HS-27A (cell line): ENCODE data around the gene PRKCA.
"Not testable (repeated sequence)": the region's sequence is repeated elsewhere in the genome, so short reads cannot be mapped to it uniquely, and the experiment has no call there.

ENCODE experiments used
- DNase-seq: peaks from one replicate; pipeline ENCODE4 v3.0.0-alpha.2; 2012; ENCODE audit warnings: low read depth, missing footprints

Gene PRKCA

DNA sequence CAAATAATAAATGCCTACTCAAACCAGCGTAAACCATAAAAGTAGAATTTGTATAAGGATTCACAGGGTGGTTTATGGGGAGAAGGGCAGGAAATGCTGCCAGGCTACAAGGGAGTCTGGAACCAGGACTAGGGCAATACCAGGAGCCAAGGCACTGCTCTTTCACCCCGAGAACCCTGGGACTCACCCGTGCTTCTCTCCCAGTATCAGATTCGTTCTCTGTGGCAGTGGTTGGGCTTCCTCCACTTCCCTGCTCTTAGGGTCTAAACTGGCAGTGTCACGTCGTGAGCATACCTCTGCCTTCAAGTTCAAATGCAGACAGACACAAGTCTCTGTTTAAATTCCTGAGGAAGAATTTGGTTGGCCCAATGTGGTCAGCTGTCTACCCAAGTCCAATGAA lies 49.3 kb downstream of the PRKCA start:
- DNase-seq, result no peak

GRCh38 chr17:66353937-66354401 lies 51.6 kb downstream of the PRKCA start:
- DNase-seq, result no peak

DNA sequence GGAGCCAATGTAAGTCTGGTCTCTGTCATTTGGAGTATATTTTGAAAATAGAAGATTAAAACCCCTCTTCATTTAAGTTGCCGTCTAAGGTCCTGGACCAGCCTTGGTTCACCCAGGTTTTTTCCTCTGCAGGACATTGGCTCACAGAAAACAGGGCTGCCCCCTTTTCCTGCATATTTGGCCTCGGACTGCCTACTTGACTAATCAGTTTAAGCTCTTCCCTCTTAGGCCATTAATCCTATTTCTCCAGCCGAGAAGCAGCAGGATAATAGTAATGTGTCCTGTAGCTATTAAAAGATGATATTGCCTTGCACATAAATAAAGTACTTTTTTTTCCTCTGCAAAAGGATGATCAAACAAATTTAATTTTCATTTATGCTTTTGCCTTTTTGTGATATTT lies 52.1 kb downstream of the PRKCA start:
- DNase-seq, result no peak

DNA sequence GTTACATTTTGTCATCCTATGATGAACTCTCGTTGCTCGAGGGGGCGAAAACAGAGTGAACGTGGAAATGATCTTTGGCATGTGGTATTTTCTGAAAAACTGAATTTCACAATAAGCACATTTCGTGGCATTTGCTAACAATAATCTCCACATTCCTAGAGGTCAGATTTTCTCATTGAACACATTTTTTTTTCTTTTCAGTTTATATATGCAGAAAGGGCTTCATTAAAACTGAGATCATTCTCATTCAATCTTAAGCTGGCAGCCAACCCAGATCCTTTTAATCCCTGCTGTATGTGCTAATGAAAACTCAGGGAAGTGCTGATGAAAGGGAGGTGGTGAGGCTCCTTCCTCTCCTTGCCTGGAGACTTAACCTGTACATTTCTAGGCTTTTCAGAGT lies 52.6 kb downstream of the PRKCA start:
- DNase-seq, result no peak

- no peak for DNase-seq
Measured at GRCh38 chr17:66355510-66355909, 53.1 kb downstream of the PRKCA start.

GRCh38 chr17:66357037-66357436 lies 54.6 kb downstream of the PRKCA start:
- no peak for DNase-seq

GRCh38 chr17:66359351-66359750 lies 56.9 kb downstream of the PRKCA start:
- DNase-seq, result no peak

GRCh38 chr17:66360961-66361565 lies 58.6 kb downstream of the PRKCA start:
- not testable (repeated sequence) for DNase-seq

- DNase-seq, result no peak
Measured at GRCh38 chr17:66364508-66364907, 62.1 kb downstream of the PRKCA start.

- DNase-seq, result no peak
Measured at GRCh38 chr17:66364990-66365490, 62.6 kb downstream of the PRKCA start.

- DNase-seq, result no peak
Measured at GRCh38 chr17:66365903-66366302, 63.5 kb downstream of the PRKCA start.

GRCh38 chr17:66367107-66367506 lies 64.7 kb downstream of the PRKCA start:
- DNase-seq, result no peak

GRCh38 chr17:66369830-66370229 lies 67.4 kb downstream of the PRKCA start:
- no peak for DNase-seq

- no peak for DNase-seq
Measured at GRCh38 chr17:66371561-66371960, 69.1 kb downstream of the PRKCA start.

DNA sequence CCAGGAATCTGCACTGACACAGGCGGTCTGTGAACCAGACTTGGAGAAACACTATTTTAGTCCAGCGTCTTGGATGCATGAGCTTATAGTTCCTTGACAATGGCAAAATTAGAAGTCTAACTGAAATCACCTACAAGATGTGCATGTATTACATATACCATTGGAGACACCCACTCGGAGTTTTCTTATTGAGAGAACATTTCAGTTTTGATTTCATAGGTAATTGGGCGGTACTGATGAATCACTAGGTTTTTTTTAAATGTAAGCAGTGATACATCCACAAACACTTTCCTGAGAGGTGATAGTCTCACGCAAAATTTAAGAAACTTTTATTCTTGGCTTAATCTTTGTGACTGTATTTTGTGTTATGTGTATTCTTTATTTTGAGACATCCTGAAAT lies 69.8 kb downstream of the PRKCA start:
- no peak for DNase-seq

DNA sequence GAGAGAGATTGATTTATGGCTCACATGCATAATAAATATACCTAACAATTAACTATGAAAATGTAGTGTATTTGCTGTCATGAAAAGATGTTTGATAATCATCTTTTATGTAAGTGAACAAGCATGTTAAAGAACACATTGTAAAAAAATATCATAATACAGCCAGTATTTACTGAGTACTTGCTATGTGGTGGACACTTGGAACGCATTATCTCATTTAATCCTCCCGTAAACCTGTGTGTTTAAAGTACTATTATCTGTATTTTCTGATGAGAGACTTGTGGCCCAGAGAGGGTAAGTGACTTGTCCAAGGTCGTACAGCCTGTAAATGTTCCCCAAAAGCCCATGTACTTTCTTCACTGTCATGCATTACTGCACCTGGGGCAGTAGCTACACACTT lies 70.7 kb downstream of the PRKCA start:
- no peak for DNase-seq

DNA sequence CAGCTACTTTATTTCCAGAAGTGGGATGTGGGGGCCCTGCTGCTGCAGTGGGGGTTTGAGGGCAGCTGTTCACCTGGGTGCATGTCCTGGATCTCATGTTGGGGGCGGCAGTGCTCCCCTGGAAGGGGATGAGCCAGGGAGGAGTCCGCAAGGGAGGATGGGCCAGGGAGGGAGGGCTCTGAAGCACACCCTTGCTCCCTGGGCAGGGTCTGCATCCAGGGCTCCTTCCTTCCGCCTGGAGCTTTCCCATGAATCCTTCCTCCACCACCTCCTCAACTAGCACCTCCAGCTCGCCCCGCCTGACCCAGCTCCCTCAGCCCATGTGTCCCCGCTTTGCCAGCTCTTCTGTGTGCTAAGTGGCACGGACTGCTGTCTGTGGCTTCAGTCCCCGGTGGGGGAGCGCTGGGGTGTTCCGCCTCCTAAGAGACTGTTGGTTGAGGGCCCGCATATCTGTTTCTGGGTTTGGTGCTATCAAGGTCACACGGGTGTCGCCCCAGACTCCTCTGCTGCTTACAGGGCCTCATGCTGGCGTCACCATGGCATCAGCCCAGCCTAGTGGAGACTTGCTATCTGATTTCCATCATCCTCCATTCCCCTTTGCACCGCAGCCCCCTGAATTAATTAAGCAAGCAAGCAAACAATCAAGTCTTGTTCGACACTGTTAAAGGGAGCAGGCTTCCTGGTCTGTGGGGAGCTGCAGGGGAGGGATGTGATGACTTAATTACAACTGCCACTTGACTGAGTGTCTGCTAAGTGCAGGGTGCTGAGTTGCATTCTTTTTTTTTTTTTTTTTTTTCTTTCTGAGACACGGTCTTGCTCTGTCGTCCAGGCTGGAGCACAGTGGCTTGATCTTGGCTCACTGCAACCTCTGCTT lies 71.8 kb downstream of the PRKCA start:
- DNase-seq, result no peak

- DNase-seq, result no peak
Measured at GRCh38 chr17:66375121-66375520, 72.7 kb downstream of the PRKCA start.

DNA sequence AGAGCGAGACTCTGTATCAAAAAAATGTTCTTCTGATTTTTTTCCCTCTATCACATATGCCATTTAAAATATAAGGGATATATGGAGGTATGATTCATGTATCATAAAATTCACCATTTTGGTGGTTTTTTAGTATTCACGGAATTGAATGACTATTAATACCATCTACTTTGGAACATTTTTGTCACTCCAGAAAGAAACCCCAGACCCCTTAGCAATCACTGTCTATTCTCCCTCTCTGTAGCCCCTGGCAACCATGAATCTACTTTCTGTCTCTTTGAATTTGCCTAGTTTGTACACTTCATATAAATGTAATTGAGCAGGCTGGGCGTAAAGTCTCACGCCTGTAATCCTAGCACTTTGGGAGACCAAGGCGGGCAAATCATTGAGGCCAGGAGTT lies 75.9 kb downstream of the PRKCA start:
- DNase-seq, result no peak

GRCh38 chr17:66379544-66379943 lies 77.1 kb downstream of the PRKCA start:
- no peak for DNase-seq

- no peak for DNase-seq
Measured at GRCh38 chr17:66379996-66380395, 77.6 kb downstream of the PRKCA start.

GRCh38 chr17:66381701-66382362 lies 79.4 kb downstream of the PRKCA start:
- DNase-seq, result no peak

DNA sequence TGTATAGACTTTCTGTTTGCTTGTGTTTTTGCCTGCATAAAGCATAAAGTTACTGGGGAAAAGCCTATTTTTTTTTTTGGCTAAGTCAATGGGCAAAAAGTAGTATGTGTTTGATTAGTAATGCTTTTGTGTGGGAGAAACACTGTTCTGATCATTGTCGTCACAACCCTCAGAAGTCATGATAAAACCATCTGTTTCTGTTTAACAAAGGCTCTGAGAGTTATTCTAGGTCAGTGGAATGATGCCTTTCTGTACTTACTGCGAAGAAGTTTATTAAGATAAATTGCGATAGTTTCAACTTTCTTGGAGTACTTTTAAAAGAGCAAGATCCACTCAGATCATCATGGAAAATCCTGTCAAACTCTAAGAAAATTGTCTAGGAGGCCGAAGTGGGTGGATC lies 80.9 kb downstream of the PRKCA start:
- DNase-seq, result no peak
